Measurements from ENCODE around the gene EPS15.

The EPS15 gene

GRCh38 chr1:51555866-51556619, 37.0 kb upstream of the EPS15 start:
- H3K4me3 ChIP-seq (ENCODE audit: low read depth, low read length) = no peak overlapping the region

GRCh38 chr1:51553911-51554310, 34.8 kb upstream of the EPS15 start:
- TF ChIP-seq CTCF (IDR thresholded peaks at IDR 0.05; ENCODE audit: borderline replicate concordance, insufficient read depth, low read depth, low read length) = no peak
- no peak overlapping the region for H3K4me3 ChIP-seq (ENCODE audit: low read depth, low read length)

More at GRCh38 chr1:51555866-51556619, 37.0 kb upstream of the EPS15 start:
- no peak for TF ChIP-seq CTCF (IDR thresholded peaks at IDR 0.05; ENCODE audit: borderline replicate concordance, insufficient read depth, low read depth, low read length)

DNA sequence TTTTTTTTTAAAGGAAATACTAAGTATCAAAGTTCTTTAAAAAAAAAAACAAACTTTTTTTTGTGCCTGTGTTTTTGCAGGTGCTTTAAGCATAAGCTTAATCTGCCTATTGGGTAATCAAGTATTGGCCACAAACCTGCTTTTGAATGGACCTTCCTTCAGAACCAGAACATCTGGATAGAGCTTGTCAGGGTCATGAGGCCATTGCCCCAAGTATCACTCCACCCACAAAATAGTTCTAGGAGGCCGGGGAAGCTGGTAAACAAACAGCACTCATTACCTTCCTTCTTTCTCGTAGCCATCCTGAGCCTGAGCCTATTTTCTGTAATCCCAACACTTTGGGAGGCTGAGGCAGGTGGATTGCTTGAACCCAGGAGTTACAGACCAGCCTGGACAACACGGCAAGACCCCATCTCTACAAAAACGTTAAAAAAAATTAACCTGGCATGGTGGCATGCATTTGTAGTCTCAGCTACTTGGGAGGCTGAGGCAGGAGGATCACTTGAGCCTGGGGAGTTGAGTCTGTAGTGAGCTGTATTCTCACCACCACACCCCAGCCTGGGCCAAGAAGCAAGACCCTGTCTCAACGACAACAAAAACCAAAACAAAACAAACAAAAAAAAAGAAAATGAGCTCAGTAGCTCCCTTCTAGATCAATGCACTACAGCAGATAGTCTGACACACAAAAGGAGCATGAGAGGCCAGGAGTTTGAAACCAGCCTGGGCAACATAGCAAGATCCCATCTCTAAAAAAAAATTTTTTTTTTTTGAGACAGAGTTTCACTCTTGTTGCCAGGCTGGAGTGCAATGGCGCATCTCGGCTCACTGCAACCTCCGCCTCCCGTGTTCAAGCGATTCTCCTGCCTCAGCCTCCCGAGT, 34.1 kb upstream of the EPS15 start:
- no peak overlapping the region for H3K4me3 ChIP-seq (ENCODE audit: low read depth, low read length)
- no peak for TF ChIP-seq CTCF (IDR thresholded peaks at IDR 0.05; ENCODE audit: borderline replicate concordance, insufficient read depth, low read depth, low read length)

DNA sequence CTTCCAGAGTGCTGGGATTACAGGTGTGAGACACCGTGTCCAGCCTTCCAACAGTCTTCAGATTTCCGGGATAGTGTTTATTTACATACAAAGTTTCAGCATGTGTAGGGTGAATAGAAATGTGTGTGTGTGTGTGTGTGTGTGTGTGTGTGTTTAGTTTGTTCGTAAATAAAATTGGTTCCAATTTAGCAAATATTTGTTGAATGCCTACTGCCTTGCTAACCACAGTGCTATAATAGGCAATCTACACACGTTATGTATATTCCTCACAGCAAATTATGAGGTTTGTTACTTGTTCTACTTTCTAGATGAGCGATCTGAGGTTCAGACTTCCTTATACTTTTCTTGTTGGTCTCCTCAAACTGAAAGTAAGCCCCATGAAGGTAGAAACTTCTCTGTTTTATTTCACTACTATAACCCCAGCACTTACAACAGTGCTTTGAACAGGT, 32.8 kb upstream of the EPS15 start:
- H3K4me3 ChIP-seq (ENCODE audit: low read depth, low read length) = no peak overlapping the region
- TF ChIP-seq CTCF (IDR thresholded peaks at IDR 0.05; ENCODE audit: borderline replicate concordance, insufficient read depth, low read depth, low read length) = no peak

- H3K4me3 ChIP-seq (ENCODE audit: low read depth, low read length) = no peak overlapping the region
- no peak for TF ChIP-seq CTCF (IDR thresholded peaks at IDR 0.05; ENCODE audit: borderline replicate concordance, insufficient read depth, low read depth, low read length)
Measured at GRCh38 chr1:51551081-51551480, 32.0 kb upstream of the EPS15 start.

- H3K4me3 ChIP-seq (ENCODE audit: low read depth, low read length) = no peak overlapping the region
- no peak for TF ChIP-seq CTCF (IDR thresholded peaks at IDR 0.05; ENCODE audit: borderline replicate concordance, insufficient read depth, low read depth, low read length)
Measured at GRCh38 chr1:51549901-51550300, 30.8 kb upstream of the EPS15 start.

All from GM12875 (cell line).